ENCODE measurements around the gene PLEK. TPM values are rescaled to one million over a fixed set of nuclear protein-coding genes. Genes with fewer than 3 reads are reported as not detected.

PLEK gene
- total RNA-seq, 1 donor from 2014 or later, result not detected

DNA sequence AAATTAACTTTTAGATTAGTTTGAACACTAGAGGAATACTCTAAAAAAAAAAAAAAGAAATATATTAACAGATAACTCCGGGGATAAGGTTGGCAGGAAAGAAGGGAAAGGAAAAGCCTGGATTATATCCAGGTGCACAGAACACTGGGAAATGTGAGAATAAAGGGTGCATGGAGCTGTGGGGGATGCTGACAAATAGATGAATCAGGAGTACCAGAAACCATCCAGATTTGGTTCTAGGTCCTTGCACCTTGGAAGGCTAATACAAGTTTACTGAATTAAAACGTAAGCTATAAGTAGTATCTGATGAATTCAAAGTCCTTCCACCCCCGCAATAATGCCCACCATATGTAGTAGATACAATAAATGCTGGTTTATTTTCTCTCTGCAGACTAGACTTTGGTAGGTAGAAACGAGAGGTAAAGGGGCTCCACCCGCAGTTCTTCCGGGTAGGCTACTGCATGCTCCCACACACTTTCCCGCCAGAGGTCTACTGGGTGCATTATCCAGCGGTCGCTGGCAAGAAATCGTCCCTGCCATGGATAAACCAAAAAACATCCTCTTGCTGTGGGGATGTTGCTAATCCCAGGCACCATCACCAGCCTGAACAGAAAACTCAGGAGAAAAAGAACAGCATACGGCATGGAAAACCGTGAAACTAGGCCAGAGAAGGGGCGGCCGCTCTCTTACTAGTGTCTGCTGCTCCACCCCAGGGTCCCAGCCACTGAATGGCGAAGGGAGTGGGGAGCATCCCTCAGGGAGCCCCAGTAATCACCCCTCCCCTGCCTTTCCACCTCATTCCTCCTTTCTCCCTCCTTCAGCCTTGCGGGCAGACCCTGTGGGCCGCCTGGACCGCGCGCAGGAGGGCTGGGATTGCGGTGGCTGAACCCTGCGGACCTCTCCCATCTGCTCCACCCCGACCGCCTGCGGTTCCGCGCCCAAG lies 46.8 kb upstream of the PLEK start:
- Mint-ChIP-seq H3K4me3 (ENCODE audit: unreplicated experiment) (peak overlapping the region; percentile 91), H3K36me3 (ENCODE audit: low read depth, unreplicated experiment) (no peaks in the 10 kb centered on the region), H3K9me3 (ENCODE audit: unreplicated experiment) (no peaks in the 10 kb centered on the region), H3K27ac (ENCODE audit: unreplicated experiment) (no peak overlapping the region), H3K4me1 (ENCODE audit: low read depth, unreplicated experiment) (peaks cover 2% of the 10 kb centered on the region), H3K27me3 (ENCODE audit: low read depth, unreplicated experiment) (peaks cover 25% of the 10 kb centered on the region)
- peak overlapping the region; percentile 91 for H3K9ac ChIP-seq (ENCODE audit: low read length)
- H3K36me3 ChIP-seq (ENCODE audit: insufficient read depth, low read length), result peaks cover 6% of the 10 kb centered on the region
- H2AFZ ChIP-seq (ENCODE audit: low read depth, low read length), result peak overlapping the region; percentile 97
- TF ChIP-seq, protein P1, sequence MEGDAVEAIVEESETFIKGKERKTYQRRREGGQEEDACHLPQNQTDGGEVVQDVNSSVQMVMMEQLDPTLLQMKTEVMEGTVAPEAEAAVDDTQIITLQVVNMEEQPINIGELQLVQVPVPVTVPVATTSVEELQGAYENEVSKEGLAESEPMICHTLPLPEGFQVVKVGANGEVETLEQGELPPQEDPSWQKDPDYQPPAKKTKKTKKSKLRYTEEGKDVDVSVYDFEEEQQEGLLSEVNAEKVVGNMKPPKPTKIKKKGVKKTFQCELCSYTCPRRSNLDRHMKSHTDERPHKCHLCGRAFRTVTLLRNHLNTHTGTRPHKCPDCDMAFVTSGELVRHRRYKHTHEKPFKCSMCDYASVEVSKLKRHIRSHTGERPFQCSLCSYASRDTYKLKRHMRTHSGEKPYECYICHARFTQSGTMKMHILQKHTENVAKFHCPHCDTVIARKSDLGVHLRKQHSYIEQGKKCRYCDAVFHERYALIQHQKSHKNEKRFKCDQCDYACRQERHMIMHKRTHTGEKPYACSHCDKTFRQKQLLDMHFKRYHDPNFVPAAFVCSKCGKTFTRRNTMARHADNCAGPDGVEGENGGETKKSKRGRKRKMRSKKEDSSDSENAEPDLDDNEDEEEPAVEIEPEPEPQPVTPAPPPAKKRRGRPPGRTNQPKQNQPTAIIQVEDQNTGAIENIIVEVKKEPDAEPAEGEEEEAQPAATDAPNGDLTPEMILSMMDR (IDR thresholded peaks at IDR 0.05; ENCODE audit: insufficient read depth, low read depth, low read length), result no peak
- TF ChIP-seq EZH2 (IDR thresholded peaks at IDR 0.05; ENCODE audit: insufficient read depth, low read length), result no peak
- peak overlapping the region; percentile 71 for H3K4me3 ChIP-seq (ENCODE audit: insufficient read depth, low read depth, low read length)
- DNase-seq (ENCODE audit: low read depth) (no peak), FAIRE-seq (no peak)
- H3K79me2 ChIP-seq (ENCODE audit: insufficient read depth, low read length), result peaks cover 33% of the 10 kb centered on the region
- H3K4me2 ChIP-seq (ENCODE audit: low read length), result peak overlapping the region; percentile 91
- peaks cover 8% of the 10 kb centered on the region for H4K20me1 ChIP-seq (ENCODE audit: insufficient read depth, low read length)
- H3K4me1 ChIP-seq (ENCODE audit: insufficient read depth, low read length), result peaks cover 16% of the 10 kb centered on the region
- H3K9me3 ChIP-seq (ENCODE audit: insufficient read depth, low read depth, low read length), result no peaks in the 10 kb centered on the region
- H3K27ac ChIP-seq (ENCODE audit: low read depth, low read length), result peak overlapping the region; percentile 92
- H3K27me3 ChIP-seq (ENCODE audit: insufficient read depth, low read length), result no peaks in the 10 kb centered on the region

DNA sequence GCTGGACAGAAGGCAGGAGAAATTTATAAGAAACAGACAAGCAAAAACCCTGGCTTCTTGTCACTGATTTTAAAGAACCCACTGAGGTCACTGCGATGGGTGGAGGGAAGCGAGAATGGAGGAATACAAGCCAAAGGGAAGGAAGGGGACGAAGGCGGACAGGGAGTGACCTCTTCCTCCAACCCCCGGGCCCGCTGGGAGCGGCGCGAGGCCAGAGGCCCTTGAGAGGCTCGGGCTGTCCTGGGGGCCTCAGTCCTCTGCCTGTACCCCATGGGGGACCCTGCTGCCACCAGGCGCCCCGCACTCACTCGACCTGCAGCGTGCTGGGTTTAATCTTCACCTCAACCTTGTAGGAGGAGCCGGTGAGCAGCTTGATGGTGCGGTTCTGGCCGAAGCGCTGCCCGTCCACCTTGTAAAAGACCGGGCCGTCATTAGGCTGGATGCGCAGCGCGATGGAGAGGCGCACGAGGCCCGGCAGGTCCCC lies 46.1 kb upstream of the PLEK start:
- no peaks in the 10 kb centered on the region for H3K9me3 Mint-ChIP-seq (ENCODE audit: unreplicated experiment)
- no peak overlapping the region for H3K27ac Mint-ChIP-seq (ENCODE audit: unreplicated experiment)
- H3K4me1 Mint-ChIP-seq (ENCODE audit: low read depth, unreplicated experiment), result peaks cover 2% of the 10 kb centered on the region
- peak overlapping the region; percentile 91 for H3K4me3 Mint-ChIP-seq (ENCODE audit: unreplicated experiment)
- peaks cover 8% of the 10 kb centered on the region for H4K20me1 ChIP-seq (ENCODE audit: insufficient read depth, low read length)
- DNase-seq (ENCODE audit: low read depth) (no peak), FAIRE-seq (no peak)
- H3K36me3 Mint-ChIP-seq (ENCODE audit: low read depth, unreplicated experiment), result no peaks in the 10 kb centered on the region
- TF ChIP-seq, protein P1 (IDR thresholded peaks at IDR 0.05; ENCODE audit: insufficient read depth, low read depth, low read length), result no peak
- no peak for TF ChIP-seq EZH2 (IDR thresholded peaks at IDR 0.05; ENCODE audit: insufficient read depth, low read length)
- H3K4me2 ChIP-seq (ENCODE audit: low read length), result peak overlapping the region; percentile 91
- no peaks in the 10 kb centered on the region for H3K9me3 ChIP-seq (ENCODE audit: insufficient read depth, low read depth, low read length)
- peak overlapping the region; percentile 71 for H3K4me3 ChIP-seq (ENCODE audit: insufficient read depth, low read depth, low read length)
- peak overlapping the region; percentile 91 for H3K9ac ChIP-seq (ENCODE audit: low read length)
- H3K27ac ChIP-seq (ENCODE audit: low read depth, low read length), result peak overlapping the region; percentile 92
- peaks cover 16% of the 10 kb centered on the region for H3K4me1 ChIP-seq (ENCODE audit: insufficient read depth, low read length)
- peak overlapping the region; percentile 97 for H2AFZ ChIP-seq (ENCODE audit: low read depth, low read length)
- no peaks in the 10 kb centered on the region for H3K27me3 ChIP-seq (ENCODE audit: insufficient read depth, low read length)
- peaks cover 30% of the 10 kb centered on the region for H3K27me3 Mint-ChIP-seq (ENCODE audit: low read depth, unreplicated experiment)
- peaks cover 33% of the 10 kb centered on the region for H3K79me2 ChIP-seq (ENCODE audit: insufficient read depth, low read length)
- H3K36me3 ChIP-seq (ENCODE audit: insufficient read depth, low read length), result peaks cover 6% of the 10 kb centered on the region
